Measurements from ENCODE around the gene HSD17B3. TPM values are rescaled to one million over a fixed set of nuclear protein-coding genes. Genes with fewer than 3 reads are reported as not detected.

Gene HSD17B3
- total and polyA plus RNA-seq, 4 donors = 0.37 to 4.4 (median 0.41) TPM; not detected in 1

DNA sequence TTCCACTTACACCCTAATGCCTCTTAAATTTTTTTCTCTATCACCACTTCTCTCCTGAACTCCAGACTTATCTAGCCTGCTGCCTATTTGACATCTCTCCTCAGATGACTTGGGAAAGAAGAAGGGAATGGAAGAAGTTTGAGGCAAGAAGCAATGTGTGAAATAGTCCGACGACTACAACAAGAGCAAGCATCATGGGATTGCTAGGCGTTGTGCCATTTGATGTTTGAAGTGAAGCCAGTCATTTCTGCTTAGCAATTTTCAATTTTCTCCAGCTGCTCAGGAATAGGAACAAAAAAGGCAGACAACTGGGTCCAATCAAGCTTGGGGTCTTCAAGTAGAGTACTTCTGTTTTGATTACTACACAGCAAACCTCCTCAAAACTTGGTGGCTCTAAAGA lies 106.4 kb downstream of the HSD17B3 start:
- Histone ChIP-seq H3K9ac (ENCODE audit: insufficient read depth in 1 of 2, low read length in 2 of 2) (no peak overlapping the region), H3K36me3 (ENCODE audit: control insufficient read depth in 4 of 4, insufficient read depth in 4 of 4, low read length in 4 of 4) (no peaks in the 10 kb centered on the region), H3K4me3 (no peak overlapping the region), H3K4me1 (ENCODE audit: control insufficient read depth in 5 of 5, insufficient read depth in 5 of 5, low read length in 5 of 5) (no peaks in the 10 kb centered on the region), H3K9me3 (ENCODE audit: control insufficient read depth in 4 of 4, insufficient read depth in 3 of 4, low read length in 3 of 4) (peaks cover 0 to 4% (median 2%) of the 10 kb centered on the region in 4 donors), H3K27me3 (ENCODE audit: control insufficient read depth in 3 of 3, insufficient read depth in 3 of 3, low read length in 2 of 3) (no peaks in the 10 kb centered on the region), H3K27ac (ENCODE audit: low read depth in 1 of 2, low read length in 1 of 2) (no peak overlapping the region)
- 78 to 81% methylated on average over 3 of the region's 3 CpGs for WGBS, 2 donors
- ATAC-seq (ENCODE audit: insufficient read depth, low FRiP score) (no peak), DNase-seq (peak in 2 of 3 donors; percentile 28 to 71)
- TF ChIP-seq, protein P1, sequence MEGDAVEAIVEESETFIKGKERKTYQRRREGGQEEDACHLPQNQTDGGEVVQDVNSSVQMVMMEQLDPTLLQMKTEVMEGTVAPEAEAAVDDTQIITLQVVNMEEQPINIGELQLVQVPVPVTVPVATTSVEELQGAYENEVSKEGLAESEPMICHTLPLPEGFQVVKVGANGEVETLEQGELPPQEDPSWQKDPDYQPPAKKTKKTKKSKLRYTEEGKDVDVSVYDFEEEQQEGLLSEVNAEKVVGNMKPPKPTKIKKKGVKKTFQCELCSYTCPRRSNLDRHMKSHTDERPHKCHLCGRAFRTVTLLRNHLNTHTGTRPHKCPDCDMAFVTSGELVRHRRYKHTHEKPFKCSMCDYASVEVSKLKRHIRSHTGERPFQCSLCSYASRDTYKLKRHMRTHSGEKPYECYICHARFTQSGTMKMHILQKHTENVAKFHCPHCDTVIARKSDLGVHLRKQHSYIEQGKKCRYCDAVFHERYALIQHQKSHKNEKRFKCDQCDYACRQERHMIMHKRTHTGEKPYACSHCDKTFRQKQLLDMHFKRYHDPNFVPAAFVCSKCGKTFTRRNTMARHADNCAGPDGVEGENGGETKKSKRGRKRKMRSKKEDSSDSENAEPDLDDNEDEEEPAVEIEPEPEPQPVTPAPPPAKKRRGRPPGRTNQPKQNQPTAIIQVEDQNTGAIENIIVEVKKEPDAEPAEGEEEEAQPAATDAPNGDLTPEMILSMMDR (IDR thresholded peaks at IDR 0.05; ENCODE audit: control extremely low read depth, extremely low read depth) = no peak

DNA sequence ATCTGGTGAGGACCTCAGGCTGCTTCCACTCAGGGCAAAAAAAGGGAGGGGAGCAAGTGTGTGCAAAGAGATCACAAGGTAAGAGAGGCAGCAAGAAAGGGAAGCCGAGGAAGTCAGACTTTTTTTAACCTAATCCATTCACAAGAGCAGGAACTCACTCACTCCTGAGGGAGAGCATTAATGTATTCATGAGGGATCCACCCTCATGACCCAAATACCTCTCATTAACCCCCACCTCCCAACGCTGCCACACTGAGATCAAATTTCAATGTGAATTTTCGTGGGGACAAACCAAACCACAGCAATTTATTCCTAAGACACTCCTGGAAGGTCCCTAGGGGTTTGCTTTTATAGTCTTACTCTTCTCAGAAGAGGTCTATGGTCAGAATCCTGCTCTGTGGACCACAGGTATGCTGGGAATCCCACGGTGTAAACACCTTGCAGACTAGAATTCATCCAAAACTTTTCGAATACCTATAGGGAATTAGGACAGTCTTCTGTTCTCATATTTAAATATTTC lies 108.7 kb downstream of the HSD17B3 start:
- no peak for DNase-seq
- 77% methylated on average over 5 of the region's 5 CpGs for WGBS, 2 donors
- no peak overlapping the region for H3K4me3 ChIP-seq
- peaks cover 0 to 6% (median 0%) of the 10 kb centered on the region in 5 donors for H3K4me1 ChIP-seq (ENCODE audit: control insufficient read depth in 5 of 5, insufficient read depth in 5 of 5, low read length in 5 of 5)
- peaks cover 0 to 11% (median 4%) of the 10 kb centered on the region in 4 donors for H3K9me3 ChIP-seq (ENCODE audit: control insufficient read depth in 4 of 4, insufficient read depth in 3 of 4, low read length in 3 of 4)
- H3K9ac ChIP-seq (ENCODE audit: insufficient read depth in 1 of 2, low read length in 2 of 2) = no peak overlapping the region
- TF ChIP-seq, protein P1 (IDR thresholded peaks at IDR 0.05; ENCODE audit: control extremely low read depth, extremely low read depth) = no peak
- no peak for ATAC-seq (ENCODE audit: insufficient read depth, low FRiP score)
- H3K27ac ChIP-seq (ENCODE audit: low read depth in 1 of 2, low read length in 1 of 2) = no peak overlapping the region
- no peaks in the 10 kb centered on the region for H3K36me3 ChIP-seq (ENCODE audit: control insufficient read depth in 4 of 4, insufficient read depth in 4 of 4, low read length in 4 of 4)
- H3K27me3 ChIP-seq (ENCODE audit: control insufficient read depth in 3 of 3, insufficient read depth in 3 of 3, low read length in 2 of 3) = no peaks in the 10 kb centered on the region

DNA sequence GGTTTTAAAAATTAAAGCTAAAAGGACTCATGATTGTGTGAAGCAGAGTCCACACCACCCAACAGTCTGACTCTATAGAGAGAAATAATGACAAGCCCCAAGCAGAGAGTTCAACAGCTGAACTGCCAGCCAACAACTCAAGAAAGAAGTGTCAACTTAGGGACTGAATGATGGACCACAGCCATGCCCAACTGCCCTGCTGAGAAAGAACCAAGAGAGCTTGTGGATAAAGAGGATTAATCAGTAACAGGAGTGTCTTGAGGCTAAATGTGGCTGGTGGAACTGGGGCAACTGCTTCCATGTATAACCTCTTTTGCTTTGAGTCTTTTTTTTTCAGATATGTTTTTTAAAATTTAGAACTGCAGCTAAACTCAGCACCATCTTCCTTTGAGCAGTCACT lies 109.3 kb downstream of the HSD17B3 start:
- no peak for ATAC-seq (ENCODE audit: insufficient read depth, low FRiP score)

More for the DNA sequence above, 109.3 kb downstream of the HSD17B3 start:
- H3K9me3 ChIP-seq (ENCODE audit: control insufficient read depth in 4 of 4, insufficient read depth in 3 of 4, low read length in 3 of 4) = peaks cover 0 to 11% (median 4%) of the 10 kb centered on the region in 4 donors
- TF ChIP-seq, protein P1 (IDR thresholded peaks at IDR 0.05; ENCODE audit: control extremely low read depth, extremely low read depth) = no peak
- no peak overlapping the region for H3K4me3 ChIP-seq
- peaks cover 0 to 11% (median 0%) of the 10 kb centered on the region in 5 donors for H3K4me1 ChIP-seq (ENCODE audit: control insufficient read depth in 5 of 5, insufficient read depth in 5 of 5, low read length in 5 of 5)
- H3K36me3 ChIP-seq (ENCODE audit: control insufficient read depth in 4 of 4, insufficient read depth in 4 of 4, low read length in 4 of 4) = no peaks in the 10 kb centered on the region
- H3K9ac ChIP-seq (ENCODE audit: insufficient read depth in 1 of 2, low read length in 2 of 2) = no peak overlapping the region
- H3K27me3 ChIP-seq (ENCODE audit: control insufficient read depth in 3 of 3, insufficient read depth in 3 of 3, low read length in 2 of 3) = no peaks in the 10 kb centered on the region
- H3K27ac ChIP-seq (ENCODE audit: low read depth in 1 of 2, low read length in 1 of 2) = no peak overlapping the region
- DNase-seq = peak in 1 of 3 donors; percentile 31
